H1 (cell line): ENCODE results near the gene SPI1. TPM values are rescaled to one million over a fixed set of nuclear protein-coding genes. Genes with fewer than 3 reads are reported as not detected.

ENCODE experiments used
- CTCF ChIA-PET: fragments of 300-600 bp; sonication (Branson Sonifier 250); formaldehyde crosslinking; loops from one replicate; lab custom pipeline; 2021; ENCODE audit not compliant: partially characterized antibody; lab: Charles Lee
- POLR2A ChIA-PET: fragments of 300-600 bp; sonication (Branson Sonifier 250); formaldehyde crosslinking; loops from one replicate; lab custom pipeline; 2021; ENCODE audit warnings: inconsistent platforms; ENCODE audit not compliant: partially characterized antibody; lab: Charles Lee
- DNase-seq, 2 experiments: peaks; one replicate each; pipeline versions ENCODE4 v3.0.0 to v3.0.0-alpha.2; 2010 to 2022; ENCODE audit warnings: low spot score in 2 of 2, low read depth in 1 of 2, mixed read lengths in 1 of 2
- FAIRE-seq: peaks from 2 replicates; lab custom pipeline; 2011; peaks lifted over from hg19 to GRCh38; lab: Jason Lieb, UNC
- H2AFZ ChIP-seq: 2 replicates; pipeline ENCODE4 v1.8.1; 2012; ENCODE audit warnings: low read length, inconsistent platforms
- H2AK5ac ChIP-seq: 2 replicates; pipeline ENCODE4 v1.6.1; 2013; ENCODE audit warnings: low read depth, low read length
- H2BK120ac ChIP-seq: replicated peaks from 2 replicates; pipeline ENCODE3; 2013; ENCODE audit warnings: low read depth, low read length, inconsistent platforms
- H2BK12ac ChIP-seq: 2 replicates; pipeline ENCODE4 v1.6.1; 2013; ENCODE audit warnings: low read depth, low read length
- H2BK15ac ChIP-seq: 2 replicates; pipeline ENCODE4 v1.6.1; 2013; ENCODE audit warnings: low read length
- H2BK20ac ChIP-seq: 2 replicates; pipeline ENCODE4 v1.6.1; 2013; ENCODE audit warnings: low read length
- H2BK5ac ChIP-seq: 2 replicates; pipeline ENCODE4 v1.6.1; 2013; ENCODE audit warnings: low read depth, low read length
- H3K14ac ChIP-seq: 2 replicates; pipeline ENCODE4 v1.6.1; 2013; ENCODE audit warnings: inconsistent platforms; ENCODE audit not compliant: insufficient read length
- H3K18ac ChIP-seq: 2 replicates; pipeline ENCODE4 v1.6.1; 2013; ENCODE audit warnings: low read length; ENCODE audit errors: extremely low read depth
- H3K23ac ChIP-seq: 2 replicates; pipeline ENCODE4 v1.6.1; 2013; ENCODE audit warnings: inconsistent platforms; ENCODE audit not compliant: insufficient read length
- H3K23me2 ChIP-seq: 2 replicates; pipeline ENCODE4 v1.6.1; 2013; ENCODE audit warnings: low read depth, low read length
- H3K27ac ChIP-seq: 2 replicates; pipeline ENCODE4 v1.6.1; 2011; ENCODE audit warnings: low read depth, low read length, inconsistent platforms
- H3K27me3 ChIP-seq, 4 experiments: replicated peaks in 1 of 4; 1 replicate in 1 of 4; 2 replicates in 3 of 4; pipeline versions ENCODE4 v1.6.1 to v1.8.1; 2011 to 2013; ENCODE audit warnings: low read length in 3 of 4, mild to moderate bottlenecking in 3 of 4, inconsistent platforms in 2 of 4, mixed read lengths in 2 of 4, moderate library complexity in 1 of 4; ENCODE audit not compliant: control insufficient read depth in 3 of 4, insufficient read depth in 3 of 4; ENCODE audit errors: extremely low read depth in 1 of 4
- H3K36me3 ChIP-seq, 4 experiments: 2 replicates each; pipeline versions ENCODE4 v1.6.1 to v1.8.1; 2011 to 2013; ENCODE audit warnings: mild to moderate bottlenecking in 4 of 4, low read length in 3 of 4, moderate library complexity in 2 of 4, control low read depth in 1 of 4, inconsistent platforms in 1 of 4; ENCODE audit not compliant: insufficient read depth in 4 of 4, control insufficient read depth in 2 of 4
- H3K4ac ChIP-seq: replicated peaks from 2 replicates; pipeline ENCODE3; 2013; ENCODE audit warnings: low read length, low read depth, mixed read lengths, inconsistent platforms; ENCODE audit not compliant: insufficient read length
- H3K4me1 ChIP-seq, 4 experiments: replicated peaks in 1 of 4; 1 replicate in 1 of 4; 2 replicates in 3 of 4; pipeline versions ENCODE4 v1.6.1 to v1.8.1; 2011 to 2013; ENCODE audit warnings: low read length in 3 of 4, inconsistent platforms in 2 of 4, mixed read lengths in 1 of 4; ENCODE audit not compliant: insufficient read depth in 4 of 4, control insufficient read depth in 3 of 4
- H3K4me2 ChIP-seq, 2 experiments: 2 replicates each; pipeline versions ENCODE4 v1.6.1 to v1.8.1; 2011 to 2013; ENCODE audit warnings: low read depth in 2 of 2, low read length in 2 of 2, control low read depth in 1 of 2, inconsistent platforms in 1 of 2, mild to moderate bottlenecking in 1 of 2; ENCODE audit not compliant: insufficient read depth in 1 of 2
- H3K4me3 ChIP-seq, 4 experiments: fragments of 200-600, 300-600 bp in 1 of 4; sonication (generic), shearing (Covaris generic), sonication (Bioruptor Twin) in 1 of 4; 2 replicates each; pipeline versions ENCODE4 v1.5.1 to v1.8.1; 2011 to 2016; ENCODE audit warnings: low read length in 4 of 4, low read depth in 3 of 4, control low read depth in 2 of 4, inconsistent platforms in 2 of 4, mild to moderate bottlenecking in 2 of 4, mixed read lengths in 1 of 4, moderate library complexity in 1 of 4; ENCODE audit not compliant: insufficient read depth in 2 of 4; ENCODE audit errors: extremely low read depth in 1 of 4
- H3K56ac ChIP-seq: replicated peaks from 2 replicates; pipeline ENCODE3; 2013; ENCODE audit warnings: low read depth, mild to moderate bottlenecking, mixed read lengths, low read length, inconsistent platforms; ENCODE audit not compliant: insufficient read length
- H3K79me1 ChIP-seq: 2 replicates; pipeline ENCODE4 v1.6.1; 2013; ENCODE audit warnings: low read depth, low read length, control low read depth
- H3K79me2 ChIP-seq, 2 experiments: 2 replicates each; pipeline versions ENCODE4 v1.6.1 to v1.8.1; 2012 to 2013; ENCODE audit warnings: low read length in 2 of 2, mild to moderate bottlenecking in 2 of 2, inconsistent platforms in 1 of 2; ENCODE audit not compliant: insufficient read depth in 2 of 2, control insufficient read depth in 1 of 2
- H3K9ac ChIP-seq, 4 experiments: replicated peaks in 1 of 4; 1 replicate in 1 of 4; 2 replicates in 3 of 4; pipeline versions ENCODE4 v1.6.1 to v1.8.1; 2011 to 2013; ENCODE audit warnings: low read depth in 3 of 4, low read length in 3 of 4, control low read depth in 2 of 4, mild to moderate bottlenecking in 2 of 4, moderate library complexity in 2 of 4, inconsistent platforms in 1 of 4; ENCODE audit errors: extremely low read depth in 1 of 4
- H3K9me3 ChIP-seq, 2 experiments: 2 replicates each; pipeline versions ENCODE4 v1.6.1 to v1.8.1; 2012 to 2013; ENCODE audit warnings: mild to moderate bottlenecking in 2 of 2, moderate library complexity in 2 of 2, control low read depth in 1 of 2, inconsistent platforms in 1 of 2, low read depth in 1 of 2, low read length in 1 of 2, mixed read lengths in 1 of 2; ENCODE audit not compliant: insufficient read depth in 2 of 2
- H4K20me1 ChIP-seq, 2 experiments: replicated peaks in 1 of 2; 2 replicates each; pipeline versions ENCODE3 to v1.8.1; 2011 to 2013; ENCODE audit warnings: inconsistent platforms in 2 of 2, low read length in 2 of 2, mild to moderate bottlenecking in 1 of 2; ENCODE audit not compliant: insufficient read depth in 2 of 2, control insufficient read depth in 1 of 2
- H4K5ac ChIP-seq: 2 replicates; pipeline ENCODE4 v1.6.1; 2013; ENCODE audit warnings: low read length, low read depth, mixed read lengths, inconsistent platforms; ENCODE audit not compliant: insufficient read length
- H4K8ac ChIP-seq: 2 replicates; pipeline ENCODE4 v1.8.0; 2013; ENCODE audit warnings: mild to moderate bottlenecking, moderate library complexity, low read length, inconsistent platforms; ENCODE audit not compliant: insufficient read depth; ENCODE audit errors: extremely low read depth
- H4K91ac ChIP-seq: replicated peaks from 2 replicates; pipeline ENCODE3; 2013; ENCODE audit warnings: low read length, mixed read lengths, inconsistent platforms; ENCODE audit not compliant: insufficient read length
- WGBS, 2 experiments: shearing (Covaris generic) in 1 of 2; methylation state at CpG; one replicate each; pipeline versions ENCODE4 v1.1.6 to v1.1.7; 2013 to 2015; ENCODE audit warnings: low lambda C conversion rate in 2 of 2, mixed read lengths in 2 of 2, inconsistent platforms in 1 of 2, low coverage in 1 of 2, missing lambda C conversion rate in 1 of 2; ENCODE audit not compliant: insufficient replicate concordance in 2 of 2, insufficient coverage in 1 of 2, insufficient read length in 1 of 2; ENCODE audit errors: extremely low coverage in 1 of 2, missing lambda C conversion rate in 1 of 2; 5-methylcytosine and 5-hydroxymethylcytosine counted together
- polyA plus RNA-seq, 7 experiments: library from polyadenylated mRNA; depleted of rRNA in 3 of 7; stranded (reverse) in 5 of 7; unstranded in 2 of 7; fragments of >200 nt in 5 of 7; fragments of 200-250 nt in 2 of 7; gene quantifications; 1 replicate in 5 of 7; 2 replicates in 1 of 7; 4 replicates in 1 of 7; pipeline versions ENCODE4 v1.2.1 to v1.2.3, GENCODE V29; 2011 to 2013; ENCODE audit warnings: missing spikeins in 2 of 7, mixed read lengths in 2 of 7
- total RNA-seq: library from RNA; stranded (reverse); fragmentation: NEBNext Ultra II Directional; extraction: Animal tissue kit (Norgen Biotek cat#: 25700); gene quantifications from 2 replicates; pipeline ENCODE4 v1.2.1, GENCODE V29; 2021
- TF ChIP-seq, protein P1 (sequence below), 3 experiments: IDR thresholded peaks; 1 replicate in 2 of 3; 2 replicates in 1 of 3; pipeline versions ENCODE4 v1.5.1 to v1.6.1; 2011; ENCODE audit warnings: low read length in 3 of 3, mild to moderate bottlenecking in 3 of 3, inconsistent platforms in 2 of 3, low read depth in 1 of 3, moderate library complexity in 1 of 3; ENCODE audit not compliant: insufficient read depth in 1 of 3; ENCODE audit errors: control extremely low read depth in 1 of 3

Gene SPI1
- total and polyA plus RNA-seq, 2 of the 8 experiments (the other 6 are each of a cell fraction or from before 2014, with no cell fraction given), result 0.12 TPM; not detected in 1

GRCh38 chr11:47392546-47393162, 14.3 kb upstream of the SPI1 start:
- Histone ChIP-seq H2BK20ac (no peak overlapping the region), H2BK120ac (no peak overlapping the region), H4K91ac (peak overlapping the region; percentile 51), H3K23me2 (no peaks in the 10 kb centered on the region), H2BK12ac (no peak overlapping the region), H3K9me3 (no peaks in the 10 kb centered on the region), H3K27me3 (no peaks in the 10 kb centered on the region), H2BK15ac (no peak overlapping the region), H3K79me2 (no peaks in the 10 kb centered on the region), H2AK5ac (no peak overlapping the region), H3K4me2 (no peak overlapping the region; a peak in 1 of 4 replicates), H3K4ac (no peak overlapping the region), H2BK5ac (0 out of 2 replicates have a peak overlapping the region, but pooled peaks have one; percentile 10), H4K20me1 (no peaks in the 10 kb centered on the region), H3K14ac (no peak overlapping the region), H3K36me3 (no peaks in the 10 kb centered on the region), H3K18ac (no peak overlapping the region), H3K79me1 (no peaks in the 10 kb centered on the region), H4K8ac (no peak overlapping the region), H3K4me1 (peaks cover 0 to 7% (median 0%) of the 10 kb centered on the region in 4 experiments; a peak in 2 of 7 replicates), H2AFZ (no peak overlapping the region), H3K4me3 (no peak overlapping the region), H3K27ac (no peak overlapping the region; the same call in 1 of the 2 replicates), H4K5ac (no peak overlapping the region), H3K23ac (no peak overlapping the region), H3K56ac (no peak overlapping the region), H3K9ac (no peak overlapping the region)
- ChIA-PET POLR2A (interaction anchor here (1.2 to 5.4 kb wide), 2 partner anchors 7 to 26 kb away, joined by 3 to 29 read pairs; no protein-coding TSS in a partner anchor), CTCF (interaction anchor here (1.0 to 10.7 kb wide), 9 partner anchors 8 to 133 kb away, joined by 3 to 78 read pairs (median 7); partner anchors contain the start of genes SLC39A13 and SPI1)
- no peak for FAIRE-seq
- DNase-seq, result no peak
- TF ChIP-seq, protein P1, sequence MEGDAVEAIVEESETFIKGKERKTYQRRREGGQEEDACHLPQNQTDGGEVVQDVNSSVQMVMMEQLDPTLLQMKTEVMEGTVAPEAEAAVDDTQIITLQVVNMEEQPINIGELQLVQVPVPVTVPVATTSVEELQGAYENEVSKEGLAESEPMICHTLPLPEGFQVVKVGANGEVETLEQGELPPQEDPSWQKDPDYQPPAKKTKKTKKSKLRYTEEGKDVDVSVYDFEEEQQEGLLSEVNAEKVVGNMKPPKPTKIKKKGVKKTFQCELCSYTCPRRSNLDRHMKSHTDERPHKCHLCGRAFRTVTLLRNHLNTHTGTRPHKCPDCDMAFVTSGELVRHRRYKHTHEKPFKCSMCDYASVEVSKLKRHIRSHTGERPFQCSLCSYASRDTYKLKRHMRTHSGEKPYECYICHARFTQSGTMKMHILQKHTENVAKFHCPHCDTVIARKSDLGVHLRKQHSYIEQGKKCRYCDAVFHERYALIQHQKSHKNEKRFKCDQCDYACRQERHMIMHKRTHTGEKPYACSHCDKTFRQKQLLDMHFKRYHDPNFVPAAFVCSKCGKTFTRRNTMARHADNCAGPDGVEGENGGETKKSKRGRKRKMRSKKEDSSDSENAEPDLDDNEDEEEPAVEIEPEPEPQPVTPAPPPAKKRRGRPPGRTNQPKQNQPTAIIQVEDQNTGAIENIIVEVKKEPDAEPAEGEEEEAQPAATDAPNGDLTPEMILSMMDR (IDR thresholded peaks at IDR 0.05; ENCODE audit: control extremely low read depth in 1 of 3, insufficient read depth in 1 of 3, low read depth in 1 of 3, low read length in 3 of 3), result no peak
- 93% methylated on average over 14 of the region's 14 CpGs; no CpG with 5 or more reads in 1 of the 2 experiments for WGBS, 2 experiments
